Measurements from ENCODE around the gene EPDR1.
"Not testable (repeated sequence)": the region's sequence is repeated elsewhere in the genome, so short reads cannot be mapped to it uniquely, and the experiment has no call there.

The EPDR1 gene

GRCh38 chr7:37928878-37929277 lies 8.4 kb downstream of the EPDR1 start:
- no peak for DNase-seq (ENCODE audit: low spot score)

- DNase-seq (ENCODE audit: low spot score): no peak
Measured at GRCh38 chr7:37930226-37930948, 9.9 kb downstream of the EPDR1 start.

DNA sequence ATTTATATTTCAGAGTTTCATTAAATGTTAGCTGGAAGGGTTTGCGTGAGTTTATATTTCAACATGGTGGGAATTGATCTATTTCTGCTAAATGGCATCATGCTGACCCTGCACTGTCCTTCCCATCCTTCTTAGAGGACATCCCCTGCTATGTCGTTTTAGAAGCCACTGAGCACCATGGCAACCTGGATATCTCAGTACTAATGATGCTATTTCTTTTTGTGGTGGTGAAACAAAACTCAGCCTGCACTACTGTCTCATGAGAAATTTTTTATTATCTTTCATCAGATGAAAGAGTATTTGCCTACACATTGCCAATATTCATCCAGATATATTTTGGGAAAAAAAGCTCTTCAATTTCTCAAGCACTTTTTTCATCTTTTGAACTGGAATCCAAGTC lies 12.1 kb downstream of the EPDR1 start:
- DNase-seq (ENCODE audit: low spot score): no peak

- no peak for DNase-seq (ENCODE audit: low spot score)
Measured at GRCh38 chr7:37933018-37933566, 12.7 kb downstream of the EPDR1 start.

GRCh38 chr7:37942934-37943610 lies 22.6 kb downstream of the EPDR1 start:
- no peak for DNase-seq (ENCODE audit: low spot score)

GRCh38 chr7:37943905-37944736 lies 23.7 kb downstream of the EPDR1 start:
- no peak for DNase-seq (ENCODE audit: low spot score)

GRCh38 chr7:37944737-37945054 lies 24.3 kb downstream of the EPDR1 start:
- no peak for DNase-seq (ENCODE audit: low spot score)

GRCh38 chr7:37945336-37945735 lies 24.9 kb downstream of the EPDR1 start:
- peak; percentile 11 for DNase-seq (ENCODE audit: low spot score)

DNA sequence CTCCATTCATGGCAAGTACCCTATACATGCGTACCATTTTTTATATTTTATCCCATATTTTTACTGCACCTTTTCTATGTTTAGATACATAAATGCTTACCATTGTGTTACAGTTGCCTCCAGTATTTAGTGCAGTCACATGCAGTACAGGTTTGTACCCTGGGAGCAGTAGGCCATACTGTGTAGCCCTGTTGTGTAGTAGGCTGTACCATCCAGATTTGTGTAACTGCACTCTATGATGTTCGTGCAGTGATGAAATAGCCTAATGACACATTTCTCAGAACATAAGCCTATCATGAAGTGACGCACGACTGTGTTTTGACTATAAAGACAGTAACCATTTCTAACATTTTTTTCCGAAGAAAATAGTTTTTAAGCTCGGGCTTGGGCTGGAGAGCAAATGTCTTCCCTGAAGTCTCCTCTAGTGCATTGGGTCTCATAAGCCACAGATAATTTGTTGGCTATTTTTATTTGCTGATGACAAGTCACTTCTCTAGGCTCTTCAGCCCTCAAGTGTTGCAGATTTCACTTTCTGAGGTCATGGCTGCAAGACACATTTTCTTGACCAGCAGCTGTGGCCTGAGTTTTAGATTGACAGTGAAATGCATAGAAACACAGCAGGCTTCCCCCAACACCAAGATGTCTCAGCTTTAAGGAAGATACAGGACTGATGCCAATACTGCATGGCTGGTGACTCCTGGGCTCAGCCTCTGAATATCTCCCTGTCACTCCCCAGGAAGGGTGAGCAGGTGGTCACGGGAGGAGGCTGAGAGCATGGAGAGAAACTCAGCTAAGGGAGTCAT lies 26.9 kb downstream of the EPDR1 start:
- no peak for DNase-seq (ENCODE audit: low spot score)

DNA sequence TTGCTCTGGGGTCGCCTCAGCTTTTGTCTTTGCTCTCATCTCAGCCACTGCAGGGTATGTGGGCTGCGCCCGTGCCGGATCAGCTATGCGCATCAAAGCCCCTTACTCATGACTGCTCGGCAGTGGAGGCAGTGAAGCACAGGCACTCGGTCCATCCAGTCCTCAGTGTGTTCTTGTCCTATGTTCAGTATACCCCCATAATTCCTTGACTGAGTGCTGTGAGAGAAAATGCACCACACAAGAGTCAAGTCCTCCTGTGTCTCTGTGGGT lies 27.4 kb downstream of the EPDR1 start:
- no peak for DNase-seq (ENCODE audit: low spot score)

GRCh38 chr7:37952240-37952639 lies 31.8 kb downstream of the EPDR1 start:
- no peak for DNase-seq (ENCODE audit: low spot score)

- not testable (repeated sequence) for DNase-seq (ENCODE audit: low spot score)
Measured at GRCh38 chr7:37954217-37954616, 33.8 kb downstream of the EPDR1 start.

DNA sequence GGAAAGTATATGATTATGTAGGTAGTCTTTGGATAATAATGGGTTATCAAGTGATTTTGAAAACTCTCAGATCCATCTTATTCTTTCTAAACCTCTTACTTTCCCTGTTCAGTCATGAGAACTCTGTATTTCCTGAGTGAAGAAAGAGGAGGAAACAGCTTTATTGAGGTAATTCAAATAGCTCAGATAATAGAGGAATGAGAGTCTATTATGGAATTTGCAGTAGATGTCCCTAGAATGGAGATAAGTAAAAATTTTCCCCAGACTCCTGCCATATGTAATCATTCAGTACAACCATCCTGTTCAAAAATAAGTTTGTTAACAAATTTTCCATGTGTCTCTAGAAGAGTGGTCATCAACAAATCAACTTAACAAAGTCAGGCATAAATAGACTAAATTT lies 36.4 kb downstream of the EPDR1 start:
- DNase-seq (ENCODE audit: low spot score): no peak

GRCh38 chr7:37957221-37957970 lies 37.0 kb downstream of the EPDR1 start:
- no peak for DNase-seq (ENCODE audit: low spot score)

DNA sequence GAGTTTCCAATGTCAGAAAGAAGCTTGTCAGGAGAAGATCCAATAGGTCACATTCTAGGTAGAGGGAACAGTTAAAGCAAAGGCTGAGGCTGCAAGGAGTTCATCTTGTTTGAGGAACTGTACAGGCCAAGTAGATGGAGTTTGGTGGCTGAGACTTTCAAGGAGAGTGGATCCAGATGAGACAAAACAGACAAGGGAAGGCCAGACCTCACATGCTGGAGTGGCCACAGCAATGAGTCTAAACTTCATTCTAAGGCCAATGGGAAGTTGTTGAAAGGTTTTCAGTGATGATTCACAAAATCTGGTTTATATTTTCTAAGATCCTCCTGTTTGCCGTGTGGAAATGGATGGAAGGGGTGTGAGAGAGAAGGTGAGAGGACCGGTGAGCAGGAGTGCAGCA lies 40.0 kb downstream of the EPDR1 start:
- DNase-seq (ENCODE audit: low spot score): no peak

DNA sequence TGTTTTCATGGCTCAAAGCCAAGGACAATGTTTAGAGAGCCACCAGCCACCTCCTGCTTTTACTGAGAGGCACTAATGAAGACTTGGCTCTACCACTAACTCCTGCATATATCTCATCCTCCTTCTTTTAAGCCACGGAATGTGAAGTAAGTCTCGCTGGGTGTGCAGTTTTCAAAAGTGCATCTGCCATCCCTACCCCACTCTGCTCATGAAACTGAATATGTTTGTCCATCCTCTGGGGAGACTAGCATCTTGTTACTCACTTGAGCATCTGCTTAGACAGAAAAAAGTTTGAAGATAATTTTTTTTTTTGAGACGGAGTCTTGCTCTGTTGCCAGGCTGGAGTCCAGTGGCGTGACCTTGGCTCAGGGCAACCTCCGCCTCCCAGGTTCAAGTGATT lies 40.8 kb downstream of the EPDR1 start:
- no peak for DNase-seq (ENCODE audit: low spot score)

- no peak for DNase-seq (ENCODE audit: low spot score)
Measured at GRCh38 chr7:37964196-37964595, 43.8 kb downstream of the EPDR1 start.

- no peak for DNase-seq (ENCODE audit: low spot score)
Measured at GRCh38 chr7:37970211-37970610, 49.8 kb downstream of the EPDR1 start.

DNA sequence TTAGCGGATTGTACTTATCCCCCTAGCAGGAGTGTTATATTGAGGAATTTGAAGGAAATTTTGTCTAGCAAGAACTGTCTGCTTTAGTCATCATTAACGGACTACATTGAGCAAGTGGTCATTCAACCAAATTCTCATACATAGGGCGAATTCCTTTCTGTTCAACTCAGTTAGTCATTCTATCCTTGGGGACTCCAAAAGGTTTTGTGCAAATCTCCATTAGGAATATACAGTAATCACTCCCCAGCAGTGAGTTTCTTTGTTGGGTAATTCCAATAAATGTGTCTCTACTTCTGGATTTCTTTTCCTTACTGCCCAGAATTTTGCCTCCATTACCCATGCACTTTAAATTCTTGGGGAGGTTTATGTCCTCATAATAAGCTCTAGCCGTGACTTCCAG lies 51.1 kb downstream of the EPDR1 start:
- no peak for DNase-seq (ENCODE audit: low spot score)

GRCh38 chr7:37973915-37974314 lies 53.5 kb downstream of the EPDR1 start:
- DNase-seq (ENCODE audit: low spot score): no peak

GRCh38 chr7:37974711-37975110 lies 54.3 kb downstream of the EPDR1 start:
- no peak for DNase-seq (ENCODE audit: low spot score)

- DNase-seq (ENCODE audit: low spot score): no peak
Measured at GRCh38 chr7:37977243-37977642, 56.8 kb downstream of the EPDR1 start.
